Muscle of leg (tissue), 11 donors: ENCODE measurements around the gene B3GLCT. TPM values are rescaled to one million over a fixed set of nuclear protein-coding genes. Genes with fewer than 3 reads are reported as not detected.

ENCODE experiments used
- DNase-seq: peaks from one replicate; pipeline ENCODE4 v3.0.0; 2013
- H3K27ac ChIP-seq: one replicate; pipeline ENCODE4 v1.5.1; 2013; ENCODE audit warnings: mild to moderate bottlenecking, low read length, control low read depth
- H3K27me3 ChIP-seq: one replicate; pipeline ENCODE4 v1.6.1; 2013; ENCODE audit warnings: low read length; ENCODE audit not compliant: control insufficient read depth, insufficient read depth
- H3K36me3 ChIP-seq: one replicate; pipeline ENCODE4 v1.6.1; 2013; ENCODE audit warnings: low read length; ENCODE audit not compliant: control insufficient read depth, insufficient read depth
- H3K4me1 ChIP-seq: one replicate; pipeline ENCODE4 v1.6.1; 2013; ENCODE audit warnings: low read length; ENCODE audit not compliant: control insufficient read depth, insufficient read depth
- H3K4me3 ChIP-seq: one replicate; pipeline ENCODE4 v1.5.1; 2013; ENCODE audit warnings: low read length, control low read depth
- H3K9me3 ChIP-seq: replicated peaks from 2 replicates; pipeline ENCODE4 v1.6.1; 2013; ENCODE audit warnings: low read depth, low read length; ENCODE audit not compliant: control insufficient read depth
- WGBS: methylation state at CpG from one replicate; pipeline ENCODE4 v1.1.5; 2013; ENCODE audit warnings: missing lambda C conversion rate; ENCODE audit not compliant: insufficient coverage; 5-methylcytosine and 5-hydroxymethylcytosine counted together
- polyA plus RNA-seq, 8 donors: library from polyadenylated mRNA; unstranded; fragments of 120-200 nt; gene quantifications; one replicate each; pipeline versions ENCODE4 v1.2.1 to v1.2.3, GENCODE V29; 2013; ENCODE audit warnings: inconsistent platforms in 1 of 8, low replicate concordance in 1 of 8; ENCODE audit not compliant: insufficient read length in 8 of 8, insufficient read depth in 1 of 8
- total RNA-seq: library from RNA; stranded (reverse); fragments of 120-200 nt; gene quantifications from one replicate; pipeline ENCODE4 v1.2.4, GENCODE V29; 2013

B3GLCT gene
- total and polyA plus RNA-seq, 9 donors = 18.3 to 40.2 (median 21.8) TPM

DNA sequence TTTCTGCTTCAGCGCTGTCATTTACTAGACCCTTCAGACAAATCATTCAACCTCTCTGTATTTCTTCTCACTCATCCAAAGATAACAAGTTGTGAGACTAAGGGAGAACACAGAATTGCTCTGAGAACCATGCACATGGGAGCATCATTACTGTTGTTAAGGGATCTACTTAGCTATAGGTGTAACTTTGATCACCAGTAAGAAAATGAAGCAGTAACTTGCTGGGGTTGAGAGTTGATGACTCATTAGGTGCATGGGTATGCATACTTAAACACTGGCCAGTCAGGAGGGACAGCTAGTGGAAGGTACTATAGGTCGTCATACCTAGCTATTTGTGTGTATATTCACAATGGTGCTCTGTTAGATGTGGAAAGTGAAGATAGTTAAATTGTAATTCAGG is 61.5 kb downstream of the B3GLCT start:
- no peaks in the 10 kb centered on the region for H3K27me3 ChIP-seq
- H3K4me3 ChIP-seq = no peak overlapping the region
- H3K27ac ChIP-seq = no peak overlapping the region
- 92% methylated on average over 1 of the region's 2 CpGs for WGBS
- H3K4me1 ChIP-seq = no peaks in the 10 kb centered on the region
- H3K9me3 ChIP-seq = peaks cover 5% of the 10 kb centered on the region
- no peak for DNase-seq
- H3K36me3 ChIP-seq = peaks cover 25% of the 10 kb centered on the region

- Histone ChIP-seq H3K27ac (no peak overlapping the region), H3K9me3 (no peaks in the 10 kb centered on the region), H3K4me1 (no peaks in the 10 kb centered on the region), H3K4me3 (no peak overlapping the region), H3K27me3 (no peaks in the 10 kb centered on the region), H3K36me3 (peaks cover 25% of the 10 kb centered on the region)
- WGBS = 100% methylated on average over 1 of the region's 1 CpG
- DNase-seq = no peak
Observed at GRCh38 chr13:31263346-31263745, 63.6 kb downstream of the B3GLCT start.

DNA sequence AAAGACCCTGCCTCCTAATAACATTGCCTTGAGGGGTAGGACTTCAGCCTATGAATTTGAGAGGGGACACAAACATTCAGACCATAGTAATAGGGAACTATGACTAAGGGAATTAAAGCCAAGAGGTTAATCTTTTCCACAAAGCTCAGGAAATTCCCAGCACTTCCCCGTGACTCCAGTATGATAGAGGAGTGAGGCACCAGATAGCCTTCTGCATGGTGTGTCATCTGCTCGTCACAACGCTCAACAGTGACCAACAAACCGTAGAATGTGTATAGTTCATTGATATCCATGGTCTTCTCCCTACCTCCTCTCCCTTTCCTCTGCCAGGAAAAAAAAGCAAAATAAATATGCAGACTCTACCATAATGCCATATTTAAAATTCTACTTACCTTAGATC is 64.4 kb downstream of the B3GLCT start:
- Histone ChIP-seq H3K36me3 (peaks cover 25% of the 10 kb centered on the region), H3K27me3 (no peaks in the 10 kb centered on the region), H3K27ac (no peak overlapping the region), H3K4me1 (no peaks in the 10 kb centered on the region), H3K4me3 (no peak overlapping the region), H3K9me3 (no peaks in the 10 kb centered on the region)
- DNase-seq = no peak
- WGBS = no CpG with 5 or more reads among the region's 4 CpGs

DNA sequence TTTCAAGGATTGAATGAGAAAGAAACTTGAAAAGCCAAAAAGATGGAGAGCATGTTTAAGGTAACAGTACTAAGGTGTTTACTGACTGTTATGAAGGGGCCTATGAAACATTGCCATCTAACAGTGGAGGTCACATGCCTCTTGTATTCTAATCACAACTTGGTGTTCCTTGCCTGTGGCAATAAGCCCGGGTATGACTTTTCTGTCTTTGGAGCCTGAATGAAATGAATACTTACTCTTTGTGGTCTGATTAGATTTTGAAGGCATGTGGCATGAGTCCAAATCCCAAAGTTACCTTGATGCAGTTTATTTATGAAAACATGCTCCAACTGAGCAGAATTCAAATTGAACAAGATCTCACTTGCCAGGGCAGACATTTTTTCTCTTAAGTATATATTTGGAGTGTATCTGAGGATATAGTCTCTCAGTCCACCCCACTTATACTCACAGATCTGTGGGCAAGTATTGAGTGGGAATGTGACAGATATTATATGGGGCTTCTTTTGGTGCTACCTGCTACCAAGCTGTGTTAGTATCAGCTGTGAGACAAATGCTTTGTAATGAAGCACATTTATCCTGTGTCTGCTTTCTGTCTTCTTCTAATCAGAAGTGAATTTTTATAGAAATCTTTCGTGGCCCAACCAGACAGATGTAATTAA is 67.5 kb downstream of the B3GLCT start:
- no peak overlapping the region for H3K4me3 ChIP-seq
- WGBS = no CpG with 5 or more reads among the region's 2 CpGs
- DNase-seq = no peak
- H3K27me3 ChIP-seq = no peaks in the 10 kb centered on the region
- H3K4me1 ChIP-seq = no peaks in the 10 kb centered on the region
- H3K27ac ChIP-seq = no peak overlapping the region
- peaks cover 32% of the 10 kb centered on the region for H3K36me3 ChIP-seq
- peaks cover 6% of the 10 kb centered on the region for H3K9me3 ChIP-seq

DNA sequence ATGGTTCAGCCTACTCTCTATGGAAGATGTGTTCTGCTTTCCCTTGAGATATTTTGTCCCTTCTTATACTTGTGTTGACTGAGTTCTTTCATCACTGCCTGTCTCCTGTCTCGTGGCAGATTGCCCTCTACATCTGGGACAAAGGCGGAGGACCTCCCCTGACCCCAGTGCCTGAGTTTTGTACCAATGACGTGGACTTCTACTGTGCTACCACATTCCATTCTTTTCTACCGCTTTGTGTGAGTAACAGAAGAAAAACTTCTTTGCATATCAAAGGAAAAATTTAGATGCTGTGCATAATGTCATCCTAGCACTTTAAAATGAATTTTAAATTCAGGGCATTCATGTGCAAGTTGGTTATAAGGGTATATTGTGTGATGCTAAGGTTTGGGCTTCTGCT is 74.6 kb downstream of the B3GLCT start:
- Histone ChIP-seq H3K27ac (no peak overlapping the region), H3K36me3 (peaks cover 28% of the 10 kb centered on the region), H3K4me3 (no peak overlapping the region), H3K4me1 (no peaks in the 10 kb centered on the region), H3K27me3 (no peaks in the 10 kb centered on the region), H3K9me3 (peaks cover 6% of the 10 kb centered on the region)
- no peak for DNase-seq
- WGBS = 100% methylated on average over 1 of the region's 4 CpGs

DNA sequence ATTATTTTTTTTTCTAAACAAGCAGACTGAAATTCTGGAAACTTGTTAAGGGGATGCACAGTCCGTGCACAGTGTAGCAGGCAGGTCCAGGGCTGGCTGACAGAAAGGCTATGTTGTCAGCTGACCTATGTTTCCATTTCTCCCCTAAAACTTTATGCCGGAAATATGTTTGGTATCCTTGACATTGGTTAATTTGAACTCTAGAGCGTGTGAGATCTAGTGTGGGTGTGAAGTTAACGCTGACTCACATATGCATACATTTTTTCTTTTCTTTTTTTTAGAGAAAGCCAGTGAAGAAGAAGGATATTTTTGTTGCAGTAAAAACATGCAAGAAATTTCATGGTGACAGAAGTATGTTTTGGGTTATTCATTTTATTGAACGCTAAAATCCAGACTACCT is 76.6 kb downstream of the B3GLCT start:
- WGBS = 100% methylated on average over 1 of the region's 5 CpGs
- H3K36me3 ChIP-seq = peaks cover 14% of the 10 kb centered on the region

GRCh38 chr13:31278869-31279268 is 79.1 kb downstream of the B3GLCT start:
- Histone ChIP-seq H3K4me3 (no peak overlapping the region), H3K4me1 (no peaks in the 10 kb centered on the region), H3K27ac (no peak overlapping the region), H3K36me3 (peaks cover 14% of the 10 kb centered on the region), H3K9me3 (no peaks in the 10 kb centered on the region), H3K27me3 (no peaks in the 10 kb centered on the region)
- peak; percentile 26 for DNase-seq
- WGBS = no CpG with 5 or more reads among the region's 1 CpG

More for the DNA sequence above, 76.6 kb downstream of the B3GLCT start:
- H3K4me1 ChIP-seq = no peaks in the 10 kb centered on the region
- DNase-seq = no peak
- H3K4me3 ChIP-seq = no peak overlapping the region
- H3K27me3 ChIP-seq = no peaks in the 10 kb centered on the region
- H3K27ac ChIP-seq = no peak overlapping the region
- no peaks in the 10 kb centered on the region for H3K9me3 ChIP-seq

DNA sequence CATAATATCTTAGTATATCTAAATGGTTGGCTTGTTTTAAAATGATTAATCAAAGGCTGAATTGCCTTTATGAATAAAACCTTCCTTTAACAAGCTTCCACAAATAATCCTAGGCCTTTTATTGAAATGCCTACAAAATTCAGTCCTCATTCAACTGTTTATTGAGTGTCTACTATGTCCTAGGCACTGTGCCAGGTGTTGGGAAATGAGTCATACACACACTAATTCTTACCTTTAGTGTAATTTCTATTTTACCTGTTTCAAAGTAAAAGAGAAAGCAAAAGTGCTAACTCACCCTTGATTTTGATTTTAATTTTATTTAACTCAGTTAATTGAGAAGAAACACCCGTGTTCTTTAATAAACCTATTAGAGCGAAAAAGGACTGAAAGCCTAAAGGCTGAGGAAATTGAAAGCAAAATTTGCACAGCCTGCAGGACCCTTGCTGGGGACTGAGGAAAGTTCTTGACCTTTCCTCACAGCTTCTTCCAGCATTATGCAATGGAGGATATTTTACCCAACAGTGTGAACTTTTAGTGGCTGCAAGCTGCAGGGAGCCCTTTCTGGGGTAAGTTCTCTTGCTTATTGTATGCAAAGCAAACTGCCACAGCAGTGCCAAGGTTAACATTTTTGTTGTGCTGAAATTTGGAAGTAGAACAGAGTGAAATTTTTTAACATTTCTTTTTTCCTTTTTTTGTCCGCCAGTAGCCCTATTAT is 83.1 kb downstream of the B3GLCT start:
- H3K27me3 ChIP-seq = no peaks in the 10 kb centered on the region
- no peak for DNase-seq
- H3K36me3 ChIP-seq = peaks cover 8% of the 10 kb centered on the region
- WGBS = 100% methylated on average over 1 of the region's 3 CpGs
- H3K4me1 ChIP-seq = no peaks in the 10 kb centered on the region
- H3K27ac ChIP-seq = no peak overlapping the region
- no peaks in the 10 kb centered on the region for H3K9me3 ChIP-seq
- no peak overlapping the region for H3K4me3 ChIP-seq

GRCh38 chr13:31286930-31287329 is 87.2 kb downstream of the B3GLCT start:
- no peak for DNase-seq
- 76% methylated on average over 2 of the region's 2 CpGs for WGBS
- Histone ChIP-seq H3K36me3 (peaks cover 13% of the 10 kb centered on the region), H3K27me3 (no peaks in the 10 kb centered on the region), H3K27ac (no peak overlapping the region), H3K4me3 (no peak overlapping the region), H3K4me1 (no peaks in the 10 kb centered on the region), H3K9me3 (peaks cover 9% of the 10 kb centered on the region)

- Histone ChIP-seq H3K36me3 (peaks cover 22% of the 10 kb centered on the region), H3K9me3 (peaks cover 2% of the 10 kb centered on the region), H3K27me3 (no peaks in the 10 kb centered on the region), H3K4me1 (no peaks in the 10 kb centered on the region), H3K27ac (no peak overlapping the region), H3K4me3 (no peak overlapping the region)
- DNase-seq = no peak
Observed at GRCh38 chr13:31301119-31301518, 101.3 kb downstream of the B3GLCT start.
